Skeletal muscle satellite cell (primary cell): ENCODE results near the gene CATSPERZ. TPM values are rescaled to one million over a fixed set of nuclear protein-coding genes. Genes with fewer than 3 reads are reported as not detected.

ENCODE experiments used
- H3K27me3 ChIP-seq: 2 replicates; pipeline ENCODE4 v1.7.0; 2013; ENCODE audit warnings: low read length; ENCODE audit not compliant: control insufficient read depth, insufficient read depth
- H3K36me3 ChIP-seq: 2 replicates; pipeline ENCODE4 v1.7.0; 2013; ENCODE audit warnings: mild to moderate bottlenecking, control low read depth, low read length; ENCODE audit not compliant: insufficient read depth
- H3K4me1 ChIP-seq: 2 replicates; pipeline ENCODE4 v1.7.0; 2013; ENCODE audit warnings: low read length; ENCODE audit not compliant: control insufficient read depth, insufficient read depth
- H3K4me2 ChIP-seq: 2 replicates; pipeline ENCODE4 v1.7.0; 2013; ENCODE audit warnings: mild to moderate bottlenecking, low read length
- H3K4me3 ChIP-seq: 2 replicates; pipeline ENCODE4 v1.7.0; 2013; ENCODE audit warnings: low read length
- H3K9ac ChIP-seq: 2 replicates; pipeline ENCODE4 v1.7.0; 2013; ENCODE audit warnings: mild to moderate bottlenecking, low read depth, low read length, moderate library complexity
- H3K9me3 ChIP-seq: replicated peaks from 2 replicates; pipeline ENCODE4 v1.7.0; 2013; ENCODE audit warnings: mild to moderate bottlenecking, control low read depth, low read length
- total RNA-seq: library from RNA; depleted of rRNA; stranded (reverse); fragments of >200 nt; gene quantifications from 2 replicates; pipeline ENCODE4 v1.2.3, GENCODE V29; 2012; rRNA removed

CATSPERZ gene, protein sequence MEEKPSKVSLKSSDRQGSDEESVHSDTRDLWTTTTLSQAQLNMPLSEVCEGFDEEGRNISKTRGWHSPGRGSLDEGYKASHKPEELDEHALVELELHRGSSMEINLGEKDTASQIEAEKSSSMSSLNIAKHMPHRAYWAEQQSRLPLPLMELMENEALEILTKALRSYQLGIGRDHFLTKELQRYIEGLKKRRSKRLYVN
- total RNA-seq, result not detected in 2 replicates

DNA sequence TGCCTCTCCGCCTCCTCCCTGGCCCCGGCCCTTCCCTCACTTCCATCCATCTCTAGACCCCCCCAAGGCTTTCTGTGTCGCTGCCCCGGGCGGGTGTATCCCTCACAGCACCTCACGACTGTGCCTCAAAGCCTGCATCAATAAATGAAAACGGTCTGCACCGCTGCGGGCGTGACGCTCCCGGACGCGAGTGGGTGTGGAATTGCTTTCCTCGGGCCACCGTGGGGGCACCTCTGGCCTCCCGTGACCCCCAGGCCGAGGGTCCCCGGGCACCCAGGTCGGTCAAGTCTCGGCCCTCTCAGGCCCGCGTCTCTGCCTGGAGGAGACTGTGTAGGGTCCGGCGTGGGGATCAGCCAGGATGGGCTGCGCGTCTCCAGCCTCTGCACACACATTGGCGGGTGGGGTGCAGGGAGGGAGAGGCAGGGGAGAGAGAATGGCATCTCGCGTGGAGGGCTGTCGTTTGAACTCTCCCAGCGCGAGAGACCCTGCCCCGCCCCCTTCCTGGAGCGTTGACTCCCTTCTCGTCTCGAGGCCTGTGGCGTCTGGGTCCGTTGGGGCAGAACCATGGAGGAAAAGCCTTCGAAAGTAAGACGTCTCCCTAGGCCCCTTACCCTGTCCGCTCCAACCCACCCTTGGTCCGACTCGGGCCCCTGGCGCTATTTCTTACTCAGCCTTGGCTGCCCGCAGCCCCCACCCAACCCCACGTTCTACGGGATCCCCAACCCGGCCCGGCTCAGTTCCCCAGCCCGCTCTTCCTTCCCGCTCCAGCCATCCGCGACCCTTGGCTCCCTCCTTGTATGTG, at the start of gene CATSPERZ:
CATSPERZ (plus strand) TSS at position 512 of the 802 bp plus-strand sequence; CDS start at position 565, 53 bp downstream.
- peaks cover 21% of the 10 kb centered on the region for H3K4me1 ChIP-seq
- H3K9ac ChIP-seq, result peak within 1 kb of the TSS; percentile 38

DNA sequence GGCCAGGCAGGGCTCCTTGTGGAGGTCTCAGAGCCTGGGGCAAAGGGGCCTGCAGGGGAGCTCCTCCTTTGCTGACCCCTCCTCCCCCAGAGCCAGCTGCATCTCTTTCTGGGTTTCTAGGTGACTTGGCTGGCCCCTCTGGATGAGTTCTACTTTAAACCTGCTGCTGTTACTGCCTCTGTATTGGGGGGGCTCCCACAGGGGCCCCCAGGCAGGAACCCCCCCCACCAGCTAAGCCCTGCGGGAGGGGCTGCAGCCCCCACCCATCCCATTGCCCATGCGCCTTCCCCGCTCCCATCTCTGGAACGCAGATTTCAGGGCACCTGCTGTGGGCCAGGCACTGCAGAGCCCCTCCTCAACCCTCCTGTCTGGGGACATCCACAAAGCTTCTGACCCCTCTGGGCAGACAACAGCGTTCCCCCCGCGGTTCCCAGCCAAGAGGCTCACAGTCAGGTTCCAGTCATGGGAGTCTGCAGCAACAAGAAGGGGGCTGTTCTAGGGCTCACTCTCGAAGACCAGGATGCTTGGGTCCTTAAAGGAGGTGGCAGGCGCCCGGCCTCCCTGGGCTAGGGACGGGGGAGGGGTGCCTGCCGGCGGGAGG, 49.6 kb upstream of the CATSPERZ start:
- Histone ChIP-seq H3K36me3 (peaks cover 15% of the 10 kb centered on the region), H3K4me1 (peaks cover 28% of the 10 kb centered on the region), H3K27me3 (no peaks in the 10 kb centered on the region), H3K4me2 (peak overlapping the region; percentile 88), H3K9ac (peak overlapping the region; percentile 62), H3K4me3 (peak overlapping the region; percentile 92), H3K9me3 (no peaks in the 10 kb centered on the region)

More for the DNA sequence above, at the start of gene CATSPERZ:
- Histone ChIP-seq H3K4me3 (peak within 1 kb of the TSS; percentile 59), H3K27me3 (peaks cover 58% of the 10 kb centered on the region), H3K9me3 (no peaks in the 10 kb centered on the region), H3K36me3 (no peaks in the 10 kb centered on the region), H3K4me2 (peak within 1 kb of the TSS; percentile 79)

DNA sequence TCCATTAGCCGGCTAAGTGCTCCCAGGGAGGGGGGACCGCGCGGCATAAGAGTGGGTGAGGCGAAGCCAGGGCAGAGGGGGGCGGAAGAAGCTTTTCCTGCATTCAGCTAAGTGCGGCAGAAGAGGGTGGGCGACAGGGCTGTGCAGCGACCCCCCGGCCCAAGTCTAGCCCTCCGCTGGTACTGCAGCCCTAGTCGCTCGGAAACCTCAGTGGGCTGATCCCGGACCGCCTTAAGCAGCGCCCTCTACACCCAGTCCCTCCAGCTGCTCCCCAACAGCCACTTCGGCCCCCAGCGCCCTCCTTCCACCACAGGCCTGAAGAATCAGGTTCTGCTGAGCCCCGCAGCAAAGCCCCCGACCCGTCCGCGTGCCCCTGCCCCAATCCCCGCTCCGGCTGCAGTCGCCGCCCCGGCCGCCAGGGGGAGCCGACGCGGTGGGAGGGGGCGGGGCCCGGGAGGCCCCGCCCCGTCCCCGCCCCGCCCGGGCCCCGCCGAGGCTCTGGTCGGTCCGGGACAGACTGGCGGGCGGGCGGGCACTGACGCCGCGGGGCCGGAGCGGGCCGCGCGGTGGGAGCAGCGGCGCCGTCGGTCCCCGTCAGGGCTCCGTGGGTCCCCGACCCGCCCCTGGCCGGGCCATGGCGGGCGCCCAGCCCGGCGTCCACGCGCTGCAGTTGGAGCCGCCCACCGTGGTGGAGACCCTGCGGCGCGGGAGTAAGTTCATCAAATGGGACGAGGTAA, 49.0 kb upstream of the CATSPERZ start, which contains the start of gene PLCB3:
PLCB3 (plus strand) TSS at position 515 of the 737 bp plus-strand sequence; CDS start at position 635, 120 bp downstream.
- H3K36me3 ChIP-seq, result peaks cover 22% of the 10 kb centered on the region
- peaks cover 28% of the 10 kb centered on the region for H3K4me1 ChIP-seq

DNA sequence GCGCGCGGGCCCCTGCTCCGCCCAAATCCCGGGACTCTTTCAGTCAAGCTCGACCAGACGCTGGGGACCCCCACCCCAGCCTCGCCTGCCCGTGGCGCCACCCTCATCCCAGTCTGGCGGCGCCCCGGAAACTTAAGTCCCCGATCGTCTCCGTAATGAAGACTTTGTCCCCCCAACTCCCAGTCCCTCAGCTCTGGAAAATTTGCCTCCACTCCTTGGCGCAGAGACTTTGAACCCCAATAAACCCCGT, 48.5 kb upstream of the CATSPERZ start:
- Histone ChIP-seq H3K4me2 (peak overlapping the region; percentile 88), H3K36me3 (peaks cover 27% of the 10 kb centered on the region), H3K27me3 (no peaks in the 10 kb centered on the region), H3K4me3 (peak overlapping the region; percentile 92), H3K9me3 (no peaks in the 10 kb centered on the region), H3K4me1 (peaks cover 28% of the 10 kb centered on the region), H3K9ac (peak overlapping the region; percentile 93)

More for the DNA sequence above, 49.0 kb upstream of the CATSPERZ start, which contains the start of gene PLCB3:
- Histone ChIP-seq H3K9me3 (no peaks in the 10 kb centered on the region), H3K27me3 (no peaks in the 10 kb centered on the region), H3K9ac (peak within 1 kb of the TSS; percentile 93), H3K4me3 (peak within 1 kb of the TSS; percentile 92), H3K4me2 (peak within 1 kb of the TSS; percentile 88)

DNA sequence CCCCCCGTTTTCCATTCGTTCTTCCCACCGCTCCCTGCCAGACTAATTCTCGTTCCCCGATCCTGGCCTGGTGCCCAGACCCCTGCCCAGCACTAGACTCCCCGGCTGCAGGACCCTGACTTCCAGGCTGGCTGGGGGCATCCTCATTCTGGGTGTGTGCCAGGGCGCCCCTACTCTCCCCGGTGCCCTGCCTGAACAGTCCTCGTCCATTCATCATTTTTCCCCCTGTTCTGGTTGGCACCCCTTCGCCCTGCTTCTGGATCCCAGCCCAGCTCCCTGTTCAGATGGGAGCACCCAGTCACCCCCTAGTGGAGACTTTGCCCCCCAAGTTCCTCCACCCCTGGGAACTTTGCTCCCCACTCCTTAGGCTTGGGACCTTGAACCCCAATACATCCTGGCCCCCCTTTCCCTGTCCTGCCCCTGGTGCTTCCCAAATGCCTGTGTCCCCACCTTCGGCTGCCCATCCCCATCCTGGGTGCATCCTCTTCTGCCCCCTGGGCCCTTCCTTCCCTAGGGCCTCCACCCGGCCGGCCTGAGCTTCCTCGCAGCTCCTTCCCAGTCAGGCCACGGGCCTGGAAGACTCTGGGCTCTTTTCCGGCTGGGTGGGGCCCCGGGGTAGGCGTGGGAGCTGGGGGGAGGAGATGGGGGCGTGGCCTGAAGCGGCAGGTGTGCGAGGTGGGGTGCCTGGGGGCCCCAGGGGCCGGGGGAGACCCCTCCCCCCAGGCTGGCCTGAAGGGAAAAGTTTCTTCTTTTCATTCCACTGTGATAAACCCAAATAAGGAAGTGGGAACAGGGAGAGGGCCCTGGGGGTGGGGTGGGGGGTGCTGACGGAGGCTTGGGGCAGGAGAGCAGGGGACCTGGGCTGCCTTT, 47.9 kb upstream of the CATSPERZ start:
- H3K9ac ChIP-seq, result peak overlapping the region; percentile 93
- H3K27me3 ChIP-seq, result no peaks in the 10 kb centered on the region
- no peaks in the 10 kb centered on the region for H3K9me3 ChIP-seq
- H3K4me3 ChIP-seq, result peak overlapping the region; percentile 92
- peak overlapping the region; percentile 88 for H3K4me2 ChIP-seq
- H3K36me3 ChIP-seq, result peaks cover 30% of the 10 kb centered on the region
- peaks cover 24% of the 10 kb centered on the region for H3K4me1 ChIP-seq

DNA sequence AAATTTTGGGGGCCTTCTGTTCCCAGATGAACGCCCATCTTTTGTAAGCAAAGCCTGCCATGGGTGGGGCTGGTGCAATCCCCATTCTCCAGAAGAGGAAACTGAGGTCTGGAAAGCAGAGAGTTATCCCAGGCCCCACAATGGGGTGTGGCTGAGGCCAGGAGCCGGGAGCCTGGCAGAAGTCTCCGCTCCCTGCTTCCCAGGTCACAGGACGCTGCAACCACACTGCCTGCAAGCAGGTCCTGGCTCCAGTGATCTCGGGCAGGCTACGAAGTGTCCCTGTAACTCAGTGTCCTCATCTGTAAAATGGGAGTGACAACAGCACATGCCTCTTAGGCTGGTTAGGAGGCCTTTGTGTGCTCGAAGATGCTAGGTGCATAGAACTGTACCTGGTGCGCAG, 47.1 kb upstream of the CATSPERZ start:
- peaks cover 34% of the 10 kb centered on the region for H3K36me3 ChIP-seq
- H3K4me1 ChIP-seq, result peaks cover 18% of the 10 kb centered on the region
- H3K4me3 ChIP-seq, result peak overlapping the region; percentile 92
- peak overlapping the region; percentile 88 for H3K4me2 ChIP-seq
- peak overlapping the region; percentile 93 for H3K9ac ChIP-seq
- no peaks in the 10 kb centered on the region for H3K9me3 ChIP-seq
- H3K27me3 ChIP-seq, result no peaks in the 10 kb centered on the region

DNA sequence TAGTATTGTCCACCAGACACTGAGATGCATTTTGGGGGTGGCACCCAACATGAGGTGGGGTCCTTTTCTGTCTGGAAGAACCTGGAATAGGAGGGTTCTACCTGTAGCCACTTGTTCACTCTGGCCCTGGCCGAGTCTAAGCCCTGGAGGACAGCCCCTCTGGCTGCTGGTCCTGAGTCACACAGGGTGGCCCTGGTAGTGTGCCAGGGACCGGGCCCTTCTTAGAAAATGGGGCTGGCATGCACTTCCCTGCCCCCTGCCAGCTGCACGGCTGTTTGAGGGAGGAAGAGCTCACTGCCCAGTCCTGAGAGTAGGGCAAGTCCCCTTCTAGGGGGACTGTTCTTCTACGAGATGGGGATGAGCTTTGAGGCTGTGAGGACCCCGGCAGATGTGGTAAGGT, 46.7 kb upstream of the CATSPERZ start:
- H3K4me1 ChIP-seq, result peaks cover 18% of the 10 kb centered on the region
- peak overlapping the region; percentile 32 for H3K9ac ChIP-seq
- no peaks in the 10 kb centered on the region for H3K27me3 ChIP-seq
- no peaks in the 10 kb centered on the region for H3K9me3 ChIP-seq
- peak overlapping the region; percentile 92 for H3K4me3 ChIP-seq
- peak overlapping the region; percentile 88 for H3K4me2 ChIP-seq
- H3K36me3 ChIP-seq, result peaks cover 38% of the 10 kb centered on the region

DNA sequence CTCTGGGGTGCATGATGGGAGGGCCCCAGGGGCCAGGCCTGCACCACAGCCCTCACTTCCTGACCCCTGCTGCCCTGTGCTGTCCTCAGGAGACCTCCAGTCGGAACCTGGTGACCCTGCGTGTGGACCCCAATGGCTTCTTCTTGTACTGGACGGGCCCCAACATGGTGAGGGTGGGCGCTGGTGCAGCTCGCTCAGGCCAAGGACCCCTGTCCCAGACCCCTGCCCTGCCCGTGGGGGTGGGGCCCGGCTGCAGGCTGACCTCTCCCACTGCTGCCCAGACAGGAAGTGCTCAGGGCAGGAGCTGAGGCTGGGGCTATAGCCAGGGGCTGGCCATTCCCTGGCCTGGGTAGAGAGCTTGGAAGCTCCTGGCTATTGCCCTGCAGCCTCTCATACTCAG, 45.8 kb upstream of the CATSPERZ start:
- Histone ChIP-seq H3K9me3 (no peaks in the 10 kb centered on the region), H3K4me3 (no peak overlapping the region), H3K27me3 (no peaks in the 10 kb centered on the region), H3K4me1 (peaks cover 18% of the 10 kb centered on the region), H3K36me3 (peaks cover 47% of the 10 kb centered on the region), H3K9ac (no peak overlapping the region), H3K4me2 (no peak overlapping the region)

DNA sequence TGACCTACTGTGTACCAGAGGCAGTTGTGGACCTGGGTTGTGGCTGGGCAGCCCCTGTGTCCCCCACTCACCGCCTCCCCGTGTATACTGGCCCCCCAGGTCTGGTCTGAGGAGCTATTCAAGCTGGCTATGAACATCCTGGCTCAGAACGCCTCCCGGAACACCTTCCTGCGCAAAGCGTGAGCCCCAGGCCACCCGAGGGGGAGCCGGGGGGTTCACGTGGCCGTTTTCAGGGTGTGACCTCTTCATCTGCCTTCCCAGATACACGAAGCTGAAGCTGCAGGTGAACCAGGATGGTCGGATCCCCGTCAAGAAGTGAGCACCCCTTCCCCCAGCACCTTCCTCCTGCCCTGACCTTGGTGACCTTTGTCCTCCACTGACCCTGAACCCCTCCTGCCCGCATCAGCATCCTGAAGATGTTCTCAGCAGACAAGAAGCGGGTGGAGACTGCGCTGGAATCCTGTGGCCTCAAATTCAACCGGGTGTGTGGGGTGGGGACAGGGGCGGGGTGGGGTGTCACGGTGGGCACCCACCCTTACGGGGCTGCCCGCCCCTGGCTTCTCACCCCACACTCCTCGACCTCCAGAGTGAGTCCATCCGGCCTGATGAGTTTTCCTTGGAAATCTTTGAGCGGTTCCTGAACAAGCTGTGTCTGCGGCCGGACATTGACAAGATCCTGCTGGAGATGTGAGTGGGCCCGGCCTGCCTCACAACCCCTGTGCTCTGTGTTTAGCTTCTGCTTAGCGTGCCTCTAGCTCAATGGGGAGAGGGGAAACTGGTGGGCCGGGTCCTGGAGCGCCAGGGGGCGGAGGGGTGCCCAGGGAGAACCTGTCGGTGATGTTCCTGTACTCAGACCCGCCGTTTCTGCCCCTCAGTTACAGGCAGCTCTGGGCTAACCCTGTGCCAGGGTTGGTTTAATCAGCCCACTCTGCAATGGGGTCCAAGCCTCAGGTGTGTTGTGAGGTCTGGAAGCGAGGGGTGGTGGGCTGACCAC, 44.7 kb upstream of the CATSPERZ start:
- Histone ChIP-seq H3K4me1 (peaks cover 18% of the 10 kb centered on the region), H3K27me3 (no peaks in the 10 kb centered on the region), H3K4me2 (no peak overlapping the region), H3K9ac (no peak overlapping the region), H3K36me3 (peaks cover 58% of the 10 kb centered on the region), H3K9me3 (no peaks in the 10 kb centered on the region), H3K4me3 (no peak overlapping the region)

DNA sequence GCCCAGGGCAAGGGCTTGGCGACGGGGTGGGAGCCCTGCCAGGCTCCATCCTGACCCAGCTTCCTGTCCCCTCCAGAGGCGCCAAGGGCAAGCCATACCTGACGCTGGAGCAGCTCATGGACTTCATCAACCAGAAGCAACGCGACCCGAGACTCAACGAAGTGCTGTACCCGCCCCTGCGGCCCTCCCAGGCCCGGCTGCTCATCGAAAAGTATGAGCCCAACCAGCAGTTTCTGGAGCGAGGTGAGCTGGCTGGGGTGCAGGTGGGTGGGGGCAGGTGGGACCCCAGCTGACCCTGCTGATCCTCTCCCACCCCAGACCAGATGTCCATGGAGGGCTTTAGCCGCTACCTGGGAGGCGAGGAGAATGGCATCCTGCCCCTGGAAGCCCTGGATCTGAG, 43.9 kb upstream of the CATSPERZ start:
- no peak overlapping the region for H3K9ac ChIP-seq
- peaks cover 67% of the 10 kb centered on the region for H3K36me3 ChIP-seq
- no peak overlapping the region for H3K4me3 ChIP-seq

More for the DNA sequence above, 43.9 kb upstream of the CATSPERZ start:
- Histone ChIP-seq H3K27me3 (no peaks in the 10 kb centered on the region), H3K9me3 (no peaks in the 10 kb centered on the region), H3K4me2 (no peak overlapping the region), H3K4me1 (peaks cover 12% of the 10 kb centered on the region)
